Psoas muscle (tissue), 8 donors: ENCODE measurements around the gene DPM3. TPM values are rescaled to one million over a fixed set of nuclear protein-coding genes. Genes with fewer than 3 reads are reported as not detected.

ENCODE experiments used
- ATAC-seq, 4 donors: fragments of 200-7000 bp; cut with Tn5 transposase; one replicate each; pipeline ENCODE4 v1.9.1; 2020; ENCODE audit warnings: moderate library complexity in 3 of 4, mild to moderate bottlenecking in 2 of 4
- DNase-seq, 2 donors: peaks; one replicate each; pipeline ENCODE4 v3.0.0-alpha.2; 2020
- H3K27ac ChIP-seq: fragments of 200-600 bp; one replicate; pipeline ENCODE4 v1.8.0; 2022
- H3K27me3 ChIP-seq, 3 donors: fragments of 200-600 bp in 1 of 3; one replicate each; pipeline versions ENCODE4 v1.6.1 to v1.8.0; 2013 to 2022; ENCODE audit warnings: low read length in 2 of 3, mild to moderate bottlenecking in 2 of 3, moderate library complexity in 1 of 3; ENCODE audit not compliant: insufficient read depth in 3 of 3
- H3K36me3 ChIP-seq, 2 donors: fragments of 200-600 bp in 1 of 2; one replicate each; pipeline versions ENCODE4 v1.6.1 to v1.8.0; 2013 to 2022; ENCODE audit warnings: low read depth in 1 of 2, mild to moderate bottlenecking in 1 of 2, moderate library complexity in 1 of 2; ENCODE audit not compliant: insufficient read depth in 1 of 2
- H3K4me1 ChIP-seq: fragments of 200-600 bp; one replicate; pipeline ENCODE4 v1.8.0; 2022
- H3K4me3 ChIP-seq: fragments of 200-600 bp; one replicate; pipeline ENCODE4 v1.8.0; 2022; ENCODE audit warnings: mild to moderate bottlenecking
- H3K9me3 ChIP-seq: fragments of 200-600 bp; one replicate; pipeline ENCODE4 v1.8.0; 2022
- CTCF ChIP-seq: fragments of 200-600 bp; IDR thresholded peaks from one replicate; pipeline ENCODE4 v1.8.0; 2022; ENCODE audit warnings: antibody characterized with exemption
- WGBS, 3 donors: extraction: QIAGEN DNeasy Blood & Tissue Kit; methylation state at CpG; one replicate each; pipeline versions ENCODE4 v1.1.6 to v1.1.7; 2013; 5-methylcytosine and 5-hydroxymethylcytosine counted together
- intact Hi-C, 2 donors: fragments of 100-400 bp; cut with DNase I; formaldehyde crosslinking; loops; one replicate each; pipeline versions ENCODE4 v1.11.0 to v1.14.2; 2022
- polyA plus RNA-seq, 3 donors: library from polyadenylated mRNA; stranded (reverse); fragments of 200-250 nt; gene quantifications; one replicate each; pipeline ENCODE4 v1.2.3, GENCODE V29; 2013
- total RNA-seq, 4 donors: library from RNA; stranded (reverse); fragmentation: NEBNext Ultra II Directional in 2 of 4; extraction: Animal tissue kit (Norgen Biotek cat#: 25700) in 2 of 4; gene quantifications; one replicate each; pipeline versions ENCODE4 v1.2.1 to v1.2.4, GENCODE V29; 2021 to 2023
- donor health status: healthy with polysubstance abuse.
- donor health status: DM: no; HTN: no; CAD: no; lungs with moderate emphysema.
- donor health status: Bipolar disorder and iron deficiency.
- donor health status: healthy.
- donor health status: DM: yes; HTN: yes; CAD: no.
- donor health status: DM: no; HTN: no; CAD: no.
- donor health status: DM: no; HTN: no; CAD: no.
- donor health status: DM: yes; HTN: yes; CAD: no.

DPM3 gene
- total and polyA plus RNA-seq, 7 donors, result 47.0 to 123 (median 54.5) TPM

GRCh38 chr1:155117610-155118009 lies 22.7 kb downstream of the DPM3 start:
- DNase-seq, result no peak
- Histone ChIP-seq H3K27ac (no peak overlapping the region), H3K27me3 (no peaks in the 10 kb centered on the region), H3K4me3 (no peak overlapping the region), H3K4me1 (no peaks in the 10 kb centered on the region), H3K36me3 (no peaks in the 10 kb centered on the region), H3K9me3 (no peaks in the 10 kb centered on the region)
- WGBS, 3 donors, result 41 to 66% (median 44%) methylated on average over 4 of the region's 4 CpGs
- no peak for TF ChIP-seq CTCF
- intact Hi-C loops, result no loop called here
- ATAC-seq, result no peak

- intact Hi-C loops, result no loop called here
- H3K27ac ChIP-seq, result no peak overlapping the region
- 56 to 74% (median 68%) methylated on average over 4 to 5 of the region's 5 CpGs for WGBS, 3 donors
- no peak for DNase-seq
- H3K9me3 ChIP-seq, result no peaks in the 10 kb centered on the region
- H3K27me3 ChIP-seq, result no peaks in the 10 kb centered on the region
- no peak for TF ChIP-seq CTCF
- ATAC-seq, result no peak
- H3K4me3 ChIP-seq, result no peak overlapping the region
- no peaks in the 10 kb centered on the region for H3K4me1 ChIP-seq
- H3K36me3 ChIP-seq, result no peaks in the 10 kb centered on the region
These were observed 24.1 kb downstream of the DPM3 start for GRCh38 chr1:155116113-155116764.

- Histone ChIP-seq H3K36me3 (no peaks in the 10 kb centered on the region), H3K9me3 (no peaks in the 10 kb centered on the region), H3K4me3 (no peak overlapping the region), H3K27me3 (no peaks in the 10 kb centered on the region), H3K27ac (no peak overlapping the region), H3K4me1 (no peaks in the 10 kb centered on the region)
- intact Hi-C loops, result no loop called here
- 41 to 49% (median 46%) methylated on average over 5 of the region's 5 CpGs for WGBS, 3 donors
- no peak for TF ChIP-seq CTCF
- ATAC-seq (no peak), DNase-seq (no peak)
These were observed 26.8 kb downstream of the DPM3 start for GRCh38 chr1:155113450-155113980.

DNA sequence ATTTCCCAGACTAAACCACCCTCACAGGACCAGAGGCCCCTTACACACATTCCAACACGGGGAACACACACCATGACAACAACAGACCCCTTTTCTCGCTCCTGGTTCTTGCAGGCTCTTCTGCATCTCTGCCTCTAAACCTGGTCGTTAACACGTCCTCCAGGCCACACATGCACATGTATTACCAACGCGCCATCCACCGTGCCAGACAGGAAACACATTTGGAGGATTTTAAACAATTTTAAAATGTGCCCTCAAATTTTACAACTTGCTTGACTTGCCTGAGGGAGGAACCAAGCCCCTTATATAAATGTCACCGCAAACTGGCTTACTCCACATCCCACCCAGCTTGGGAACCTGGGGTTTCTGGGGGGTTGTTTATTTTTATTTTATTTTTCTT lies 29.5 kb downstream of the DPM3 start:
- 68 to 74% (median 69%) methylated on average over 8 of the region's 8 CpGs for WGBS, 3 donors
- no peak for DNase-seq
- Histone ChIP-seq H3K4me3 (no peak overlapping the region), H3K4me1 (no peaks in the 10 kb centered on the region), H3K36me3 (no peaks in the 10 kb centered on the region), H3K27me3 (no peaks in the 10 kb centered on the region), H3K27ac (no peak overlapping the region), H3K9me3 (no peaks in the 10 kb centered on the region)
- intact Hi-C loops, result no loop called here
- TF ChIP-seq CTCF, result no peak
- no peak for ATAC-seq

- 69 to 76% (median 76%) methylated on average over 8 of the region's 8 CpGs for WGBS, 3 donors
- Histone ChIP-seq H3K4me3 (no peak overlapping the region), H3K27ac (no peak overlapping the region), H3K9me3 (no peaks in the 10 kb centered on the region), H3K36me3 (no peaks in the 10 kb centered on the region), H3K27me3 (no peaks in the 10 kb centered on the region), H3K4me1 (no peaks in the 10 kb centered on the region)
- ATAC-seq (no peak), DNase-seq (no peak)
- TF ChIP-seq CTCF, result no peak
- intact Hi-C loops, result no loop called here
These were observed 29.9 kb downstream of the DPM3 start for GRCh38 chr1:155110381-155110780.
